HepG2 (cell line): ENCODE results near the gene TMCC2. TPM values are rescaled to one million over a fixed set of nuclear protein-coding genes. Genes with fewer than 3 reads are reported as not detected.

Experiments used
- ATAC-seq: fragments of 200-7000 bp; cut with Tn5 transposase; 3 replicates; pipeline ENCODE4 v1.9.1; 2020; ENCODE audit warnings: mild to moderate bottlenecking, moderate library complexity
- BruUV-seq: library from RNA; stranded (reverse); fragments of 400-500 nt; replicated peaks from 2 replicates; lab custom pipeline; 2021; lab: Mats Ljungman, UMichigan
- CTCF ChIA-PET: fragments of 300-600 bp; formaldehyde crosslinking; extraction: SDS; loops from one replicate; lab custom pipeline; 2021; ENCODE audit warnings: low total read pairs, inconsistent platforms, low intra/inter-chr PET ratio; lab: Yijun Ruan, JAX
- POLR2A ChIA-PET: fragments of 350-600 bp; sonication (Branson Sonifier 250); formaldehyde crosslinking; loops from one replicate; lab custom pipeline; 2020; ENCODE audit warnings: antibody characterized with exemption, inconsistent platforms; lab: Yijun Ruan, JAX
- DNase-seq: peaks from one replicate; pipeline ENCODE4 v3.0.0-alpha.2; 2015; ENCODE audit warnings: low spot score
- FAIRE-seq: peaks from 3 replicates; lab custom pipeline; 2011; peaks lifted over from hg19 to GRCh38; lab: Jason Lieb, UNC
- H2AFZ ChIP-seq: one replicate; pipeline ENCODE4 v1.6.1; 2011; ENCODE audit warnings: low read length, inconsistent platforms
- H3K27ac ChIP-seq: fragments of 300-600 bp; 3 replicates; pipeline ENCODE4 v1.8.0; 2011; ENCODE audit warnings: mixed run types, mild to moderate bottlenecking, mixed read lengths, low read length, inconsistent platforms; ENCODE audit not compliant: insufficient read depth; ENCODE audit errors: extremely low read length
- H3K27me3 ChIP-seq, 2 experiments: fragments of 200-600 bp in 1 of 2; 2 replicates in 1 of 2; 3 replicates in 1 of 2; pipeline versions ENCODE4 v1.6.0 to v1.8.0; 2011; ENCODE audit warnings: low read length in 2 of 2, mild to moderate bottlenecking in 2 of 2, moderate library complexity in 2 of 2, inconsistent platforms in 1 of 2; ENCODE audit not compliant: insufficient read depth in 2 of 2, control insufficient read depth in 1 of 2
- H3K36me3 ChIP-seq, 2 experiments: fragments of 200-600 bp in 1 of 2; replicated peaks in 1 of 2; 2 replicates in 1 of 2; 3 replicates in 1 of 2; pipeline versions ENCODE4 v1.5.1 to v1.8.0; 2011; ENCODE audit warnings: low read length in 2 of 2, inconsistent platforms in 1 of 2; ENCODE audit not compliant: insufficient read depth in 2 of 2, control insufficient read depth in 1 of 2
- H3K4me1 ChIP-seq: 2 replicates; pipeline ENCODE4 v1.5.1; 2012; ENCODE audit warnings: low read length, inconsistent platforms; ENCODE audit not compliant: insufficient read depth
- H3K4me2 ChIP-seq: 2 replicates; pipeline ENCODE4 v1.6.0; 2011; ENCODE audit warnings: low read depth, low read length, inconsistent platforms
- H3K4me3 ChIP-seq, 3 experiments: fragments of 200-600 bp in 1 of 3; sonication (generic), shearing (Covaris generic) in 1 of 3; replicated peaks in 1 of 3; 2 replicates each; pipeline ENCODE4 v1.5.1; 2011 to 2016; ENCODE audit warnings: low read length in 3 of 3, inconsistent platforms in 2 of 3, low read depth in 2 of 3, mild to moderate bottlenecking in 2 of 3, control low read depth in 1 of 3, mixed read lengths in 1 of 3; ENCODE audit not compliant: insufficient read depth in 1 of 3
- H3K79me2 ChIP-seq: one replicate; pipeline ENCODE4 v1.6.1; 2011; ENCODE audit warnings: low read length, inconsistent platforms; ENCODE audit not compliant: insufficient read depth
- H3K9ac ChIP-seq: 2 replicates; pipeline ENCODE4 v1.6.0; 2011; ENCODE audit warnings: mild to moderate bottlenecking, low read depth, low read length, inconsistent platforms; ENCODE audit not compliant: insufficient read depth
- H3K9me3 ChIP-seq: 2 replicates; pipeline ENCODE4 v1.5.1; 2012; ENCODE audit warnings: mild to moderate bottlenecking, low read length
- H4K20me1 ChIP-seq: 2 replicates; pipeline ENCODE4 v1.6.0; 2011; ENCODE audit warnings: inconsistent platforms, mild to moderate bottlenecking, low read length, moderate library complexity; ENCODE audit not compliant: insufficient read depth
- DPF2 ChIP-seq: sonication (generic); formaldehyde crosslinking; IDR thresholded peaks from 2 replicates; pipeline ENCODE4 v1.4.0; 2020; ENCODE audit warnings: mild to moderate bottlenecking, low read depth, missing genetic modification reagents, borderline replicate concordance
- NFYC ChIP-seq: IDR thresholded peaks from 2 replicates; pipeline ENCODE4 v1.6.1; 2016; ENCODE audit warnings: missing genetic modification reagents, missing compliant biosample characterization
- NRL ChIP-seq: sonication (generic); formaldehyde crosslinking; IDR thresholded peaks from 2 replicates; pipeline ENCODE4 v1.5.0; 2020; ENCODE audit warnings: missing genetic modification reagents, mild to moderate bottlenecking, moderate library complexity, borderline replicate concordance
- THYN1 ChIP-seq: sonication (generic); formaldehyde crosslinking; IDR thresholded peaks from 2 replicates; pipeline ENCODE4 v1.8.1; 2023; ENCODE audit warnings: low read depth, mild to moderate bottlenecking, moderate library complexity, missing genetic modification reagents, borderline replicate concordance
- ZFP37 ChIP-seq: sonication (generic); formaldehyde crosslinking; IDR thresholded peaks from 2 replicates; pipeline ENCODE4 v1.4.0; 2020; ENCODE audit warnings: missing genetic modification reagents, borderline replicate concordance
- ZKSCAN5 ChIP-seq: sonication (generic); formaldehyde crosslinking; IDR thresholded peaks from 2 replicates; pipeline ENCODE4 v1.5.1; 2020; ENCODE audit warnings: mild to moderate bottlenecking, missing genetic modification reagents
- ZNF232 ChIP-seq: sonication (generic); formaldehyde crosslinking; IDR thresholded peaks from 2 replicates; pipeline ENCODE4 v1.4.0; 2020; ENCODE audit warnings: missing genetic modification reagents, borderline replicate concordance
- ZNF556 ChIP-seq: sonication (generic); formaldehyde crosslinking; IDR thresholded peaks from 2 replicates; pipeline ENCODE4 v1.4.0; 2020; ENCODE audit warnings: mild to moderate bottlenecking, missing genetic modification reagents, borderline replicate concordance
- ZSCAN9 ChIP-seq: IDR thresholded peaks from 2 replicates; pipeline ENCODE4 v1.6.1; 2016; ENCODE audit warnings: borderline replicate concordance
- WGBS: methylation state at CpG from one replicate; pipeline ENCODE4 v1.1.6; 2017; ENCODE audit warnings: low lambda C conversion rate; 5-methylcytosine and 5-hydroxymethylcytosine counted together
- in situ Hi-C: cut with HindIII; loops from 2 replicates; pipeline ENCODE4 v1.10.0; 2017; ENCODE audit warnings: low pct_unique_long_range_greater_than_20kb; ENCODE audit not compliant: extremely low pct_ligation_motif_present
- intact Hi-C: fragments of 100-400 bp; cut with micrococcal nuclease; formaldehyde crosslinking; loops from one replicate; pipeline ENCODE4 v1.10.0; 2022; ENCODE audit not compliant: unreplicated experiment
- polyA plus RNA-seq, 8 experiments: library from polyadenylated mRNA; depleted of rRNA in 3 of 8; stranded (reverse) in 7 of 8; unstranded in 1 of 8; fragments of >200 nt; fragmentation: Illumina TruSeq in 4 of 8; extraction: Trizol in 4 of 8; gene quantifications; 2 replicates each; pipeline versions ENCODE4 v1.2.1 to v1.2.3, GENCODE V29; 2011 to 2016; ENCODE audit warnings: low read depth in 4 of 8, missing spikeins in 1 of 8, mixed read lengths in 1 of 8; ENCODE audit not compliant: insufficient read depth in 1 of 8
- total RNA-seq, 5 experiments: library from RNA; depleted of rRNA; stranded (reverse); fragments of >200 nt; fragmentation: Illumina TruSeq; extraction: Trizol; gene quantifications; 2 replicates each; pipeline ENCODE4 v1.2.3, GENCODE V29; 2016; ENCODE audit warnings: low read depth in 1 of 5
- TF ChIP-seq, protein P1 (sequence below): IDR thresholded peaks from 2 replicates; pipeline ENCODE4 v1.6.1; 2016; ENCODE audit warnings: low read depth
- TF ChIP-seq, protein P2 (sequence below): sonication (generic); formaldehyde crosslinking; IDR thresholded peaks from 2 replicates; pipeline ENCODE4 v1.8.1; 2022; ENCODE audit warnings: mild to moderate bottlenecking, missing genetic modification reagents
- TF ChIP-seq, protein P3 (sequence below): sonication (generic); formaldehyde crosslinking; IDR thresholded peaks from 2 replicates; pipeline ENCODE4 v1.8.1; 2023; ENCODE audit warnings: missing genetic modification reagents, mild to moderate bottlenecking, borderline replicate concordance
- TF ChIP-seq, protein P4 (sequence below): IDR thresholded peaks from 2 replicates; pipeline ENCODE4 v1.6.1; 2018; ENCODE audit warnings: missing genetic modification reagents
- TF ChIP-seq, protein P5 (sequence below): IDR thresholded peaks from 2 replicates; pipeline ENCODE4 v1.6.1; 2016; ENCODE audit warnings: low read depth, control low read depth

The TMCC2 gene
- total and polyA plus RNA-seq, 2 of the 13 experiments (the other 11 are each of a cell fraction or from before 2014, with no cell fraction given), result 0.12 to 0.24 TPM

DNA sequence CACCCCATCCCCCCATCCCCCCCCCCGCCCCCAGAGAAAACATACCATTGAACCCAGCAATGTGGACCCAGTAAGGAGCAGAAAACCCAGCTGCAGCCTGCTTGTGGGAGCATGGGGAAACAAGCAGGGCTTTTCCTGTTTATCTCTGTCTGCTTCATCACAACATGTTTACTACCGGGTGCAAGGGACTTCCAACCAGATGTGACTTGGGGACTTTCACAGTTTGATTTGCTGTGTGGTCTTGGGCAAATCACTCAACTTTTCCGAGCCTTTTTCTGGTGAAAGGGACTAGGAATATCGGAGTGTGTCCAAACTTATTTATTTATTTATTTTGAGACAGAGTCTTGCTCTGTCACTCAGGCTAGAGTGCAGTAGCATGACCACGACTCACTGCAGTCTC is 3.2 kb downstream of the TMCC2 start:
- ChIA-PET CTCF (no interaction called here), POLR2A (no interaction called here)

DNA sequence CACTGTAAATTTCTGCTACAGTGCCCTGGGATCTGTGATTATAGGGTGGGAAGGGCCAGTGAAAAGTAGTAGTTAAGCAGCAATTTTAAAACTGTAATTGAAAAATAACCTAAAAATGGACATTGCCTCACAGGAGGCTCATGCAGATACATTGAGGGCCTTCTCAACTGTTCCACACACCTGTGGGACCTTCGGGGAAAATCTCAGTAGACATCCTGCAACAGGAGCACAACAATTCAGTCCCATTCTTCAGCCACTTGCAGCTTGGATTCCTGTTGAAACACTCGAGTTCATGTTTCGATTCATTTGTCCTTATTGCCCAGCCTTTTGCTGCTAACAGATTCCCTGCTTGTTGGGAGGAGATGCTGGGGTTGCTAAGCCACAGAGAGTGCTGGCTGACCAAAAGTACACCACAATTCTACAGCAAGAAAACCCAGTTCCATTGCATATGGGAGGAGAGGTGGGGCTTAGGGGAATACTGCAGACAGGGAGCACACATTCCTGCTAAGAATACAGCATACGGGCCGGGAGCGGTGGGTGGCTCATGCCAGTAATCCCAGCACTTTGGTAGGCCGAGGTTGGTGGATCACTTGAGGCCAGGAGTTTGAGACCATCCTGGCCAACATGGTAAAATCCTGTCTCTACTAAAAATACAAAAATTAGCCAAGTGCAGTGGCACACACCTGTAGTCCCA is 4.5 kb downstream of the TMCC2 start:
- FAIRE-seq (no peak), ATAC-seq (no peak), DNase-seq (no peak)
- H3K9ac ChIP-seq, result no peak overlapping the region
- no peak overlapping the region for H3K27ac ChIP-seq
- ChIA-PET POLR2A (no interaction called here), CTCF (no interaction called here)
- no peaks in the 10 kb centered on the region for H3K36me3 ChIP-seq
- WGBS, result 27% methylated on average over 7 of the region's 7 CpGs
- H2AFZ ChIP-seq, result no peak overlapping the region
- in situ Hi-C loops (no loop called here), intact Hi-C loops (no loop called here)
- peaks cover 2 to 35% of the 10 kb centered on the region in 2 experiments; a peak in 4 of 5 replicates for H3K27me3 ChIP-seq
- BruUV-seq, result no TSS peak
- no peaks in the 10 kb centered on the region for H3K9me3 ChIP-seq
- H3K4me2 ChIP-seq, result no peak overlapping the region
- H3K4me1 ChIP-seq, result peaks cover 22% of the 10 kb centered on the region
- H4K20me1 ChIP-seq, result no peaks in the 10 kb centered on the region
- no peaks in the 10 kb centered on the region for H3K79me2 ChIP-seq
- H3K4me3 ChIP-seq, result no peak overlapping the region
- TF ChIP-seq ZSCAN9 (no peak), ZKSCAN5 (CRISPR knock-in tag) (no peak), ZNF232 (CRISPR knock-in tag) (no peak), NRL (CRISPR knock-in tag) (no peak)
- TF ChIP-seq, protein P1, sequence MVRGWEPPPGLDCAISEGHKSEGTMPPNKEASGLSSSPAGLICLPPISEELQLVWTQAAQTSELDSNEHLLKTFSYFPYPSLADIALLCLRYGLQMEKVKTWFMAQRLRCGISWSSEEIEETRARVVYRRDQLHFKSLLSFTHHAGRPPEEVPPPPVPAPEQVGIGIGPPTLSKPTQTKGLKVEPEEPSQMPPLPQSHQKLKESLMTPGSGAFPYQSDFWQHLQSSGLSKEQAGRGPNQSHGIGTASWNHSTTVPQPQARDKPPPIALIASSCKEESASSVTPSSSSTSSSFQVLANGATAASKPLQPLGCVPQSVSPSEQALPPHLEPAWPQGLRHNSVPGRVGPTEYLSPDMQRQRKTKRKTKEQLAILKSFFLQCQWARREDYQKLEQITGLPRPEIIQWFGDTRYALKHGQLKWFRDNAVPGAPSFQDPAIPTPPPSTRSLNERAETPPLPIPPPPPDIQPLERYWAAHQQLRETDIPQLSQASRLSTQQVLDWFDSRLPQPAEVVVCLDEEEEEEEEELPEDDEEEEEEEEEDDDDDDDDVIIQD (CRISPR knock-in tag), result no peak
- TF ChIP-seq, protein P2, sequence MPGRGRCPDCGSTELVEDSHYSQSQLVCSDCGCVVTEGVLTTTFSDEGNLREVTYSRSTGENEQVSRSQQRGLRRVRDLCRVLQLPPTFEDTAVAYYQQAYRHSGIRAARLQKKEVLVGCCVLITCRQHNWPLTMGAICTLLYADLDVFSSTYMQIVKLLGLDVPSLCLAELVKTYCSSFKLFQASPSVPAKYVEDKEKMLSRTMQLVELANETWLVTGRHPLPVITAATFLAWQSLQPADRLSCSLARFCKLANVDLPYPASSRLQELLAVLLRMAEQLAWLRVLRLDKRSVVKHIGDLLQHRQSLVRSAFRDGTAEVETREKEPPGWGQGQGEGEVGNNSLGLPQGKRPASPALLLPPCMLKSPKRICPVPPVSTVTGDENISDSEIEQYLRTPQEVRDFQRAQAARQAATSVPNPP (CRISPR knock-in tag), result no peak
- TF ChIP-seq, protein P3, sequence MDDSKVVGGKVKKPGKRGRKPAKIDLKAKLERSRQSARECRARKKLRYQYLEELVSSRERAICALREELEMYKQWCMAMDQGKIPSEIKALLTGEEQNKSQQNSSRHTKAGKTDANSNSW (CRISPR knock-in tag), result no peak
- TF ChIP-seq, protein P4, sequence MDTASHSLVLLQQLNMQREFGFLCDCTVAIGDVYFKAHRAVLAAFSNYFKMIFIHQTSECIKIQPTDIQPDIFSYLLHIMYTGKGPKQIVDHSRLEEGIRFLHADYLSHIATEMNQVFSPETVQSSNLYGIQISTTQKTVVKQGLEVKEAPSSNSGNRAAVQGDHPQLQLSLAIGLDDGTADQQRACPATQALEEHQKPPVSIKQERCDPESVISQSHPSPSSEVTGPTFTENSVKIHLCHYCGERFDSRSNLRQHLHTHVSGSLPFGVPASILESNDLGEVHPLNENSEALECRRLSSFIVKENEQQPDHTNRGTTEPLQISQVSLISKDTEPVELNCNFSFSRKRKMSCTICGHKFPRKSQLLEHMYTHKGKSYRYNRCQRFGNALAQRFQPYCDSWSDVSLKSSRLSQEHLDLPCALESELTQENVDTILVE, result no peak

More for the DNA sequence above, 3.2 kb downstream of the TMCC2 start:
- Histone ChIP-seq H3K4me3 (no peak overlapping the region), H3K9me3 (no peaks in the 10 kb centered on the region), H3K9ac (no peak overlapping the region), H4K20me1 (no peaks in the 10 kb centered on the region), H2AFZ (no peak overlapping the region), H3K27ac (no peak overlapping the region), H3K79me2 (no peaks in the 10 kb centered on the region), H3K4me1 (peaks cover 30% of the 10 kb centered on the region), H3K36me3 (no peaks in the 10 kb centered on the region), H3K4me2 (no peak overlapping the region), H3K27me3 (peaks cover 4 to 37% of the 10 kb centered on the region in 2 experiments; a peak in 4 of 5 replicates)
- BruUV-seq, result no TSS peak
- FAIRE-seq (no peak), ATAC-seq (no peak), DNase-seq (no peak)
- in situ Hi-C loops (no loop called here), intact Hi-C loops (no loop called here)
- 37% methylated on average over 5 of the region's 5 CpGs for WGBS
- TF ChIP-seq NFYC (CRISPR knock-in tag) (no peak), ZFP37 (CRISPR knock-in tag) (no peak), THYN1 (CRISPR knock-in tag) (no peak), ZNF556 (CRISPR knock-in tag) (no peak), DPF2 (CRISPR knock-in tag) (no peak)
- TF ChIP-seq, protein P5, sequence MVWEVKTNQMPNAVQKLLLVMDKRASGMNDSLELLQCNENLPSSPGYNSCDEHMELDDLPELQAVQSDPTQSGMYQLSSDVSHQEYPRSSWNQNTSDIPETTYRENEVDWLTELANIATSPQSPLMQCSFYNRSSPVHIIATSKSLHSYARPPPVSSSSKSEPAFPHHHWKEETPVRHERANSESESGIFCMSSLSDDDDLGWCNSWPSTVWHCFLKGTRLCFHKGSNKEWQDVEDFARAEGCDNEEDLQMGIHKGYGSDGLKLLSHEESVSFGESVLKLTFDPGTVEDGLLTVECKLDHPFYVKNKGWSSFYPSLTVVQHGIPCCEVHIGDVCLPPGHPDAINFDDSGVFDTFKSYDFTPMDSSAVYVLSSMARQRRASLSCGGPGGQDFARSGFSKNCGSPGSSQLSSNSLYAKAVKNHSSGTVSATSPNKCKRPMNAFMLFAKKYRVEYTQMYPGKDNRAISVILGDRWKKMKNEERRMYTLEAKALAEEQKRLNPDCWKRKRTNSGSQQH (CRISPR knock-in tag), result no peak
